ENCODE data around the gene PRKN. TPM values are rescaled to one million over a fixed set of nuclear protein-coding genes. Genes with fewer than 3 reads are reported as not detected.

PRKN gene
- total RNA-seq, 1 donor from 2014 or later = 5.1 TPM

- no peak overlapping the region for H3K27ac Mint-ChIP-seq (ENCODE audit: unreplicated experiment)
- H3K27me3 Mint-ChIP-seq (ENCODE audit: unreplicated experiment) = no peaks in the 10 kb centered on the region
- no peak overlapping the region for H3K4me3 Mint-ChIP-seq (ENCODE audit: unreplicated experiment)
- H3K9me3 Mint-ChIP-seq (ENCODE audit: unreplicated experiment) = no peaks in the 10 kb centered on the region
- no peak for TF ChIP-seq CTCF (IDR thresholded peaks at IDR 0.05; ENCODE audit: unreplicated experiment)
- no peaks in the 10 kb centered on the region for H3K4me1 Mint-ChIP-seq (ENCODE audit: unreplicated experiment)
- no peak for DNase-seq (ENCODE audit: low spot score)
- H3K36me3 Mint-ChIP-seq (ENCODE audit: low read depth, unreplicated experiment) = no peaks in the 10 kb centered on the region
Observed at GRCh38 chr6:162337412-162337811, 390.2 kb downstream of the PRKN start.

GRCh38 chr6:162336359-162336758 is 391.2 kb downstream of the PRKN start:
- no peaks in the 10 kb centered on the region for H3K27me3 Mint-ChIP-seq (ENCODE audit: unreplicated experiment)
- no peak for TF ChIP-seq CTCF (IDR thresholded peaks at IDR 0.05; ENCODE audit: unreplicated experiment)
- no peak for DNase-seq (ENCODE audit: low spot score)
- H3K4me3 Mint-ChIP-seq (ENCODE audit: unreplicated experiment) = no peak overlapping the region
- H3K27ac Mint-ChIP-seq (ENCODE audit: unreplicated experiment) = no peak overlapping the region
- no peaks in the 10 kb centered on the region for H3K4me1 Mint-ChIP-seq (ENCODE audit: unreplicated experiment)
- H3K36me3 Mint-ChIP-seq (ENCODE audit: low read depth, unreplicated experiment) = no peaks in the 10 kb centered on the region
- no peaks in the 10 kb centered on the region for H3K9me3 Mint-ChIP-seq (ENCODE audit: unreplicated experiment)

GRCh38 chr6:162332365-162332764 is 395.2 kb downstream of the PRKN start:
- Mint-ChIP-seq H3K4me1 (ENCODE audit: unreplicated experiment) (no peaks in the 10 kb centered on the region), H3K27ac (ENCODE audit: unreplicated experiment) (no peak overlapping the region), H3K27me3 (ENCODE audit: unreplicated experiment) (no peaks in the 10 kb centered on the region), H3K9me3 (ENCODE audit: unreplicated experiment) (no peaks in the 10 kb centered on the region), H3K4me3 (ENCODE audit: unreplicated experiment) (no peak overlapping the region), H3K36me3 (ENCODE audit: low read depth, unreplicated experiment) (no peaks in the 10 kb centered on the region)
- no peak for TF ChIP-seq CTCF (IDR thresholded peaks at IDR 0.05; ENCODE audit: unreplicated experiment)
- no peak for DNase-seq (ENCODE audit: low spot score)

GRCh38 chr6:162331911-162332310 is 395.7 kb downstream of the PRKN start:
- Mint-ChIP-seq H3K4me3 (ENCODE audit: unreplicated experiment) (no peak overlapping the region), H3K27me3 (ENCODE audit: unreplicated experiment) (no peaks in the 10 kb centered on the region), H3K9me3 (ENCODE audit: unreplicated experiment) (no peaks in the 10 kb centered on the region), H3K36me3 (ENCODE audit: low read depth, unreplicated experiment) (no peaks in the 10 kb centered on the region), H3K27ac (ENCODE audit: unreplicated experiment) (no peak overlapping the region), H3K4me1 (ENCODE audit: unreplicated experiment) (no peaks in the 10 kb centered on the region)
- DNase-seq (ENCODE audit: low spot score) = no peak
- no peak for TF ChIP-seq CTCF (IDR thresholded peaks at IDR 0.05; ENCODE audit: unreplicated experiment)

- no peak for DNase-seq (ENCODE audit: low spot score)
- no peak overlapping the region for H3K27ac Mint-ChIP-seq (ENCODE audit: unreplicated experiment)
- no peaks in the 10 kb centered on the region for H3K9me3 Mint-ChIP-seq (ENCODE audit: unreplicated experiment)
- H3K4me1 Mint-ChIP-seq (ENCODE audit: unreplicated experiment) = no peaks in the 10 kb centered on the region
- no peaks in the 10 kb centered on the region for H3K36me3 Mint-ChIP-seq (ENCODE audit: low read depth, unreplicated experiment)
- no peak overlapping the region for H3K4me3 Mint-ChIP-seq (ENCODE audit: unreplicated experiment)
- TF ChIP-seq CTCF (IDR thresholded peaks at IDR 0.05; ENCODE audit: unreplicated experiment) = no peak
- H3K27me3 Mint-ChIP-seq (ENCODE audit: unreplicated experiment) = no peaks in the 10 kb centered on the region
Observed at GRCh38 chr6:162325826-162326225, 401.7 kb downstream of the PRKN start.
